ENCODE results near the gene COL1A2.

DNA sequence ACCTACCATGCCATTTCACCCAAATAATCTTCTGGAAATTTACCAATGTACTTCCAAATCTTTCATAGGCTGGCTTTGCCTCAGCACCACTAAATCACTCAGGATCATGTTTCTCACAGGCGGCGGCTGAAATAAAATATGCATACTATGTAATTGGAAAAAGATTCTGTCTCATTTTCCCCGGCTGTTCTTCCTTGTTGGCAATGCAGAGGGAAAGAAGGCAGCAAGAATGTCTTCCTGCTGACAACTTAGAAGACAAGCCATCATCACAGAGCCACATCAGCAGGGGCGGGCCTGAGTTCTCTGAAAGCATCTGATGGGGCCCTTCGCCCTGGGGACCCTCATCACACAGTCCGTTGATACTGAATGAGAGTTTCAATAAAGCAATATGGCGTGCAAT, 39.2 kb upstream of the COL1A2 start:
- TF ChIP-seq EP300 (IDR thresholded peaks at IDR 0.05) = no peak
- no peak for TF ChIP-seq POLR2AphosphoS5 (IDR thresholded peaks at IDR 0.05)
